GM12878 (cell line): ENCODE data around the gene TRAF2.

Source experiments
- CTCF ChIP-seq, 3 experiments: IDR thresholded peaks in 2 of 3; conservative IDR thresholded peaks in 1 of 3; 2 replicates each; pipeline ENCODE4 v1.5.1; 2011; ENCODE audit warnings: low read depth in 3 of 3, low read length in 3 of 3, mild to moderate bottlenecking in 3 of 3, control low read depth in 2 of 3, moderate library complexity in 2 of 3, inconsistent platforms in 1 of 3, mixed read lengths in 1 of 3; ENCODE audit not compliant: control insufficient read depth in 2 of 3, insufficient read depth in 1 of 3; ENCODE audit errors: extremely low read depth in 1 of 3
- USF2 ChIP-seq: IDR thresholded peaks from 2 replicates; pipeline ENCODE4 v1.6.1; 2011; ENCODE audit warnings: low read depth, low read length, improper control_type of control experiment, borderline replicate concordance

- TF ChIP-seq CTCF (IDR thresholded peaks at IDR 0.05 in 2 of 3, conservative IDR thresholded peaks at IDR 0.05 in 1 of 3; ENCODE audit: control insufficient read depth in 2 of 3, extremely low read depth in 1 of 3, insufficient read depth in 1 of 3, low read depth in 3 of 3, low read length in 3 of 3) (no peak), USF2 (no peak)
Measured at GRCh38 chr9:136847088-136847825, 39.1 kb upstream of the TRAF2 start.
